HepG2 (cell line): ENCODE measurements around the gene C11orf54. TPM values are rescaled to one million over a fixed set of nuclear protein-coding genes. Genes with fewer than 3 reads are reported as not detected.
"Not testable (repeated sequence)": the region's sequence is repeated elsewhere in the genome, so short reads cannot be mapped to it uniquely, and the experiment has no call there.

ENCODE experiments used
- AKAP8 ChIP-seq: sonication (generic); formaldehyde crosslinking; IDR thresholded peaks from 2 replicates; pipeline ENCODE4 v1.5.1; 2020; ENCODE audit warnings: mild to moderate bottlenecking, missing genetic modification reagents
- BCL6 ChIP-seq: IDR thresholded peaks from 2 replicates; pipeline ENCODE4 v1.6.1; 2016; ENCODE audit warnings: missing genetic modification reagents, missing compliant biosample characterization
- EP300 ChIP-seq, 3 experiments: sonication (generic) in 1 of 3; formaldehyde crosslinking in 1 of 3; IDR thresholded peaks; 2 replicates each; pipeline versions ENCODE4 v1.5.1 to v1.6.1; 2011 to 2020; ENCODE audit warnings: low read depth in 2 of 3, low read length in 2 of 3, borderline replicate concordance in 1 of 3, improper control_type of control experiment in 1 of 3, mild to moderate bottlenecking in 1 of 3, missing genetic modification reagents in 1 of 3, moderate library complexity in 1 of 3
- FOSL2 ChIP-seq: sonication (generic); formaldehyde crosslinking; IDR thresholded peaks from 2 replicates; pipeline ENCODE4 v1.4.0; 2020; ENCODE audit warnings: missing genetic modification reagents
- GATAD1 ChIP-seq: IDR thresholded peaks from 2 replicates; pipeline ENCODE4 v1.6.1; 2016; ENCODE audit warnings: missing genetic modification reagents, missing compliant biosample characterization
- GATAD2A ChIP-seq: IDR thresholded peaks from 2 replicates; pipeline ENCODE4 v1.6.1; 2016
- HDAC1 ChIP-seq: sonication (generic); formaldehyde crosslinking; IDR thresholded peaks from 2 replicates; pipeline ENCODE4 v1.5.1; 2020; ENCODE audit warnings: mild to moderate bottlenecking, missing genetic modification reagents
- HDAC2 ChIP-seq: sonication (generic); formaldehyde crosslinking; IDR thresholded peaks from 2 replicates; pipeline ENCODE4 v1.4.0; 2020; ENCODE audit warnings: missing genetic modification reagents
- KDM6A ChIP-seq: IDR thresholded peaks from 2 replicates; pipeline ENCODE4 v1.6.1; 2016; ENCODE audit warnings: low read depth
- KLF6 ChIP-seq: IDR thresholded peaks from 2 replicates; pipeline ENCODE4 v1.8.0; 2016; ENCODE audit warnings: missing biosample characterization, missing genetic modification reagents
- MYC ChIP-seq: sonication (generic); formaldehyde crosslinking; IDR thresholded peaks from 2 replicates; pipeline ENCODE4 v1.9.0; 2021; ENCODE audit warnings: missing genetic modification reagents, borderline replicate concordance
- NR2F6 ChIP-seq, 2 experiments: IDR thresholded peaks; 2 replicates each; pipeline ENCODE4 v1.6.1; 2016; ENCODE audit warnings: antibody characterized with exemption in 1 of 2, mild to moderate bottlenecking in 1 of 2
- PITX1 ChIP-seq: sonication (generic); formaldehyde crosslinking; IDR thresholded peaks from 2 replicates; pipeline ENCODE4 v1.5.1; 2020; ENCODE audit warnings: mild to moderate bottlenecking, missing genetic modification reagents
- PPARG ChIP-seq: conservative IDR thresholded peaks from 2 replicates; pipeline ENCODE4 v1.6.1; 2016; ENCODE audit warnings: missing biosample characterization, missing genetic modification reagents
- SIN3A ChIP-seq: IDR thresholded peaks from 2 replicates; pipeline ENCODE4 v1.6.1; 2011; ENCODE audit warnings: low read depth, mild to moderate bottlenecking, control low read depth, low read length, borderline replicate concordance
- ZC3H4 ChIP-seq: sonication (generic); formaldehyde crosslinking; IDR thresholded peaks from 2 replicates; pipeline ENCODE4 v1.4.0; 2020; ENCODE audit warnings: missing genetic modification reagents, borderline replicate concordance
- ZNF317 ChIP-seq: sonication (generic); formaldehyde crosslinking; IDR thresholded peaks from 2 replicates; pipeline ENCODE4 v1.5.0; 2020; ENCODE audit warnings: mild to moderate bottlenecking, missing genetic modification reagents
- ZNF605 ChIP-seq: sonication (generic); formaldehyde crosslinking; IDR thresholded peaks from 2 replicates; pipeline ENCODE4 v1.8.0; 2022; ENCODE audit warnings: mild to moderate bottlenecking, missing genetic modification reagents
- ZNF749 ChIP-seq: sonication (generic); formaldehyde crosslinking; IDR thresholded peaks from 2 replicates; pipeline ENCODE4 v1.8.0; 2022; ENCODE audit warnings: mild to moderate bottlenecking, missing genetic modification reagents, moderate library complexity, borderline replicate concordance
- polyA plus RNA-seq, 8 experiments: library from polyadenylated mRNA; depleted of rRNA in 3 of 8; stranded (reverse) in 7 of 8; unstranded in 1 of 8; fragments of >200 nt; fragmentation: Illumina TruSeq in 4 of 8; extraction: Trizol in 4 of 8; gene quantifications; 2 replicates each; pipeline versions ENCODE4 v1.2.1 to v1.2.3, GENCODE V29; 2011 to 2016; ENCODE audit warnings: low read depth in 4 of 8, missing spikeins in 1 of 8, mixed read lengths in 1 of 8; ENCODE audit not compliant: insufficient read depth in 1 of 8
- total RNA-seq, 5 experiments: library from RNA; depleted of rRNA; stranded (reverse); fragments of >200 nt; fragmentation: Illumina TruSeq; extraction: Trizol; gene quantifications; 2 replicates each; pipeline ENCODE4 v1.2.3, GENCODE V29; 2016; ENCODE audit warnings: low read depth in 1 of 5
- TF ChIP-seq, protein P1 (sequence below): sonication (generic); formaldehyde crosslinking; IDR thresholded peaks from 2 replicates; pipeline ENCODE4 v1.5.0; 2020; ENCODE audit warnings: missing genetic modification reagents
- TF ChIP-seq, protein P2 (sequence below): sonication (generic); formaldehyde crosslinking; IDR thresholded peaks from 2 replicates; pipeline ENCODE4 v1.8.0; 2022; ENCODE audit warnings: missing genetic modification reagents, mild to moderate bottlenecking, moderate library complexity, borderline replicate concordance
- TF ChIP-seq, protein P3 (sequence below): IDR thresholded peaks from 2 replicates; pipeline ENCODE4 v1.6.1; 2018; ENCODE audit warnings: missing genetic modification reagents
- TF ChIP-seq, protein P4 (sequence below), 2 experiments: sonication (generic) in 1 of 2; formaldehyde crosslinking in 1 of 2; IDR thresholded peaks; 2 replicates each; pipeline versions ENCODE4 v1.4.0 to v1.6.1; 2018 to 2020; ENCODE audit warnings: missing genetic modification reagents in 2 of 2, borderline replicate concordance in 1 of 2, low read depth in 1 of 2, mild to moderate bottlenecking in 1 of 2, missing biosample characterization in 1 of 2

The C11orf54 gene
- total and polyA plus RNA-seq, 2 of the 13 experiments (the other 11 are each of a cell fraction or from before 2014, with no cell fraction given): 42.7 to 50.1 TPM

DNA sequence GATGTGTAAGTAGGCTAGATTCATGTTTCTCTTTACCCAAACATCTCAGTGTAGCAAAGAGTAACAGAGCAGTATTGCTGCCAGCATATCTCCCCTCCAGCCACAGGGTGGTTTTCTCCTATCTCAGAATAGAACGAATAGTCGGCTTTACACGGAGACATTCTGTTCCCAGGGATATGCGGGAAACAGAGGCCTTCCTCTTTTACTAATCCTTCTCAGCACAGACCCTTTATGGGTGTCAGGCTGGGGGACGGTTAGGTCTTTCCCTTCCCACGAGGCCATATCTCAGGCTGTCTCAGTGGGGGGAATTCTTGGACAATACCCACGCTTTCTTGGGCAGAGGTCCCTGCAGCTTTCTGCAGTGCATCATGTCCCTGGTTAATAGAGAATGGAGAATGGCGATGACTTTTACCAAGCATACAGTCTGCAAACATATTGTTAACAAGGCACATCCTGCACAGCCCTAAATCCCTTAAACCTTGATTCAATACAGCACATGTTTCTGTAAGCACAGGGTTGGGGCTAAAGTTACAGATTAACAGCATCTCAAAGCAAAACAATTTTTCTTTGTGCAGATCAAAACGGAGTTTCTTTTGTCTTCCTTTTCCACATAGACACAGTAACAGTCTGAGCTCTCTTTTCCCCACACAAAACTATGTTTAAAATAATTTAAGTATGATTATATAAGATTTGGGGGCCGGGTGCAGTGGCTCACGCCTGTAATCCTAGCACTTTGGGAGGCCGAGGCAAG is 3.7 kb downstream of the C11orf54 start (continued):
- TF ChIP-seq NR2F6 (IDR thresholded peaks at IDR 0.05): not testable (repeated sequence)
- peak; percentile 53; the same call in 1 of the 2 replicates for TF ChIP-seq NR2F6 (CRISPR knock-in tag; IDR thresholded peaks at IDR 0.05)
- TF ChIP-seq PITX1 (CRISPR knock-in tag): peak; percentile 100
- TF ChIP-seq KDM6A (CRISPR knock-in tag): peak; percentile 37; the same call in 1 of the 2 replicates
- TF ChIP-seq, protein P1, sequence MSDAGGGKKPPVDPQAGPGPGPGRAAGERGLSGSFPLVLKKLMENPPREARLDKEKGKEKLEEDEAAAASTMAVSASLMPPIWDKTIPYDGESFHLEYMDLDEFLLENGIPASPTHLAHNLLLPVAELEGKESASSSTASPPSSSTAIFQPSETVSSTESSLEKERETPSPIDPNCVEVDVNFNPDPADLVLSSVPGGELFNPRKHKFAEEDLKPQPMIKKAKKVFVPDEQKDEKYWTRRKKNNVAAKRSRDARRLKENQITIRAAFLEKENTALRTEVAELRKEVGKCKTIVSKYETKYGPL (CRISPR knock-in tag): 0 out of 2 replicates have a peak, but pooled peaks have one; percentile 43
- TF ChIP-seq, protein P2, sequence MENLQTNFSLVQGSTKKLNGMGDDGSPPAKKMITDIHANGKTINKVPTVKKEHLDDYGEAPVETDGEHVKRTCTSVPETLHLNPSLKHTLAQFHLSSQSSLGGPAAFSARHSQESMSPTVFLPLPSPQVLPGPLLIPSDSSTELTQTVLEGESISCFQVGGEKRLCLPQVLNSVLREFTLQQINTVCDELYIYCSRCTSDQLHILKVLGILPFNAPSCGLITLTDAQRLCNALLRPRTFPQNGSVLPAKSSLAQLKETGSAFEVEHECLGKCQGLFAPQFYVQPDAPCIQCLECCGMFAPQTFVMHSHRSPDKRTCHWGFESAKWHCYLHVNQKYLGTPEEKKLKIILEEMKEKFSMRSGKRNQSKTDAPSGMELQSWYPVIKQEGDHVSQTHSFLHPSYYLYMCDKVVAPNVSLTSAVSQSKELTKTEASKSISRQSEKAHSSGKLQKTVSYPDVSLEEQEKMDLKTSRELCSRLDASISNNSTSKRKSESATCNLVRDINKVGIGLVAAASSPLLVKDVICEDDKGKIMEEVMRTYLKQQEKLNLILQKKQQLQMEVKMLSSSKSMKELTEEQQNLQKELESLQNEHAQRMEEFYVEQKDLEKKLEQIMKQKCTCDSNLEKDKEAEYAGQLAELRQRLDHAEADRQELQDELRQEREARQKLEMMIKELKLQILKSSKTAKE (CRISPR knock-in tag): peak; percentile 37; the same call in 1 of the 2 replicates
- peak; percentile 53; the same call in 1 of the 2 replicates for TF ChIP-seq BCL6 (CRISPR knock-in tag)
- TF ChIP-seq GATAD2A (CRISPR knock-in tag): peak; percentile 73
- TF ChIP-seq KLF6: 0 out of 2 replicates have a peak, but pooled peaks have one; percentile 45
- TF ChIP-seq HDAC2 (CRISPR knock-in tag): peak; percentile 78
- TF ChIP-seq GATAD1 (CRISPR knock-in tag): peak; percentile 25; the same call in 1 of the 2 replicates
- TF ChIP-seq PPARG: peak; percentile 45; the same call in 1 of the 2 replicates
- TF ChIP-seq HDAC1 (CRISPR knock-in tag): peak; percentile 31; the same call in 1 of the 2 replicates
- TF ChIP-seq MYC: peak; percentile 17; the same call in 1 of the 2 replicates
- TF ChIP-seq ZNF317: 0 out of 2 replicates have a peak, but pooled peaks have one; percentile 3
- TF ChIP-seq ZNF605 (CRISPR knock-in tag): peak; percentile 32; the same call in 1 of the 2 replicates
- peak in 1 of 2 experiments; percentile 45; a peak in 1 of 4 replicates for TF ChIP-seq EP300 (IDR thresholded peaks at IDR 0.05; ENCODE audit: low read depth in 2 of 2, low read length in 2 of 2)
- peak; percentile 57; the same call in 1 of the 2 replicates for TF ChIP-seq EP300 (CRISPR knock-in tag; IDR thresholded peaks at IDR 0.05; ENCODE audit: borderline replicate concordance)
- TF ChIP-seq ZC3H4 (CRISPR knock-in tag): peak; percentile 61; the same call in 1 of the 2 replicates
- TF ChIP-seq, protein P3, sequence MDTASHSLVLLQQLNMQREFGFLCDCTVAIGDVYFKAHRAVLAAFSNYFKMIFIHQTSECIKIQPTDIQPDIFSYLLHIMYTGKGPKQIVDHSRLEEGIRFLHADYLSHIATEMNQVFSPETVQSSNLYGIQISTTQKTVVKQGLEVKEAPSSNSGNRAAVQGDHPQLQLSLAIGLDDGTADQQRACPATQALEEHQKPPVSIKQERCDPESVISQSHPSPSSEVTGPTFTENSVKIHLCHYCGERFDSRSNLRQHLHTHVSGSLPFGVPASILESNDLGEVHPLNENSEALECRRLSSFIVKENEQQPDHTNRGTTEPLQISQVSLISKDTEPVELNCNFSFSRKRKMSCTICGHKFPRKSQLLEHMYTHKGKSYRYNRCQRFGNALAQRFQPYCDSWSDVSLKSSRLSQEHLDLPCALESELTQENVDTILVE (CRISPR knock-in tag): 0 out of 2 replicates have a peak, but pooled peaks have one; percentile 34
- 0 out of 2 replicates have a peak, but pooled peaks have one; percentile 10 for TF ChIP-seq FOSL2 (CRISPR knock-in tag)
- TF ChIP-seq ZNF749 (CRISPR knock-in tag): 0 out of 2 replicates have a peak, but pooled peaks have one; percentile 27
- peak; percentile 62; the same call in 1 of the 2 replicates for TF ChIP-seq SIN3A
- peak; percentile 51; the same call in 1 of the 2 replicates for TF ChIP-seq AKAP8 (CRISPR knock-in tag)
- TF ChIP-seq, protein P4, sequence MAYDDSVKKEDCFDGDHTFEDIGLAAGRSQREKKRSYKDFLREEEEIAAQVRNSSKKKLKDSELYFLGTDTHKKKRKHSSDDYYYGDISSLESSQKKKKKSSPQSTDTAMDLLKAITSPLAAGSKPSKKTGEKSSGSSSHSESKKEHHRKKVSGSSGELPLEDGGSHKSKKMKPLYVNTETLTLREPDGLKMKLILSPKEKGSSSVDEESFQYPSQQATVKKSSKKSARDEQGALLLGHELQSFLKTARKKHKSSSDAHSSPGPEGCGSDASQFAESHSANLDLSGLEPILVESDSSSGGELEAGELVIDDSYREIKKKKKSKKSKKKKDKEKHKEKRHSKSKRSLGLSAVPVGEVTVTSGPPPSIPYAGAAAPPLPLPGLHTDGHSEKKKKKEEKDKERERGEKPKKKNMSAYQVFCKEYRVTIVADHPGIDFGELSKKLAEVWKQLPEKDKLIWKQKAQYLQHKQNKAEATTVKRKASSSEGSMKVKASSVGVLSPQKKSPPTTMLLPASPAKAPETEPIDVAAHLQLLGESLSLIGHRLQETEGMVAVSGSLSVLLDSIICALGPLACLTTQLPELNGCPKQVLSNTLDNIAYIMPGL (CRISPR knock-in tag; IDR thresholded peaks at IDR 0.05; ENCODE audit: borderline replicate concordance in 1 of 2, low read depth in 1 of 2): 0 out of 4 replicates have a peak, but pooled peaks of 1 of the 2 experiments have one; percentile 41
